GM19035 (cell line): ENCODE results near the gene NGRN.

Experiments used
- ATAC-seq: cut with Tn5 transposase; IDR thresholded peaks from one replicate; pipeline ENCODE4 v1.9.1; 2021; ENCODE audit not compliant: unreplicated experiment

The NGRN gene

GRCh38 chr15:90265271-90266060 is at the start of gene NGRN:
Gene NGRN (plus strand): TSS chr15:90265672. CDS start chr15:90265713, 41 bp downstream.
- ATAC-seq: peak; percentile 94

- ATAC-seq: no peak
Measured at GRCh38 chr15:90217671-90218394, 47.6 kb upstream of the NGRN start.

GRCh38 chr15:90219421-90220141 is 45.9 kb upstream of the NGRN start:
- ATAC-seq: no peak

- ATAC-seq: no peak
Measured at GRCh38 chr15:90221246-90221900, 44.1 kb upstream of the NGRN start.

GRCh38 chr15:90222547-90222946 is 42.9 kb upstream of the NGRN start:
- ATAC-seq: no peak

GRCh38 chr15:90223441-90224165 is 41.9 kb upstream of the NGRN start:
- no peak for ATAC-seq

- ATAC-seq: no peak
Measured at GRCh38 chr15:90225047-90225446, 40.4 kb upstream of the NGRN start.

GRCh38 chr15:90225504-90226234 is 39.8 kb upstream of the NGRN start:
- no peak for ATAC-seq

GRCh38 chr15:90227336-90227735 is 38.1 kb upstream of the NGRN start:
- no peak for ATAC-seq

- ATAC-seq: no peak
Measured at GRCh38 chr15:90227816-90228772, 37.4 kb upstream of the NGRN start.

GRCh38 chr15:90228960-90229359 is 36.5 kb upstream of the NGRN start:
- no peak for ATAC-seq

GRCh38 chr15:90230071-90230494 is 35.4 kb upstream of the NGRN start:
- ATAC-seq: no peak

GRCh38 chr15:90230610-90231009 is 34.9 kb upstream of the NGRN start:
- ATAC-seq: no peak

- no peak for ATAC-seq
Measured at GRCh38 chr15:90231028-90232017, 34.1 kb upstream of the NGRN start.

GRCh38 chr15:90232196-90232595 is 33.3 kb upstream of the NGRN start:
- no peak for ATAC-seq

GRCh38 chr15:90232941-90233386 is 32.5 kb upstream of the NGRN start:
- no peak for ATAC-seq

GRCh38 chr15:90233387-90234095 is 31.9 kb upstream of the NGRN start, which contains the start of gene CIB1:
Gene CIB1 (minus strand): TSS chr15:90233941. CDS start chr15:90233885, 56 bp downstream.
- ATAC-seq: peak; percentile 80
